Stimulated activated CD4-positive, alpha-beta T cell treated with anti-CD3 and anti-CD28 coated beads, Interleukin-2, amount 100 ng/mL, for 24 hours (primary cell): ENCODE measurements around the gene ANKRD55.
"Not testable (repeated sequence)": the region's sequence is repeated elsewhere in the genome, so short reads cannot be mapped to it uniquely, and the experiment has no call there.

Experiments
- DNase-seq, 2 donors: peaks; one replicate each; pipeline ENCODE4 v3.0.0-alpha.2; 2020

The ANKRD55 gene

DNA sequence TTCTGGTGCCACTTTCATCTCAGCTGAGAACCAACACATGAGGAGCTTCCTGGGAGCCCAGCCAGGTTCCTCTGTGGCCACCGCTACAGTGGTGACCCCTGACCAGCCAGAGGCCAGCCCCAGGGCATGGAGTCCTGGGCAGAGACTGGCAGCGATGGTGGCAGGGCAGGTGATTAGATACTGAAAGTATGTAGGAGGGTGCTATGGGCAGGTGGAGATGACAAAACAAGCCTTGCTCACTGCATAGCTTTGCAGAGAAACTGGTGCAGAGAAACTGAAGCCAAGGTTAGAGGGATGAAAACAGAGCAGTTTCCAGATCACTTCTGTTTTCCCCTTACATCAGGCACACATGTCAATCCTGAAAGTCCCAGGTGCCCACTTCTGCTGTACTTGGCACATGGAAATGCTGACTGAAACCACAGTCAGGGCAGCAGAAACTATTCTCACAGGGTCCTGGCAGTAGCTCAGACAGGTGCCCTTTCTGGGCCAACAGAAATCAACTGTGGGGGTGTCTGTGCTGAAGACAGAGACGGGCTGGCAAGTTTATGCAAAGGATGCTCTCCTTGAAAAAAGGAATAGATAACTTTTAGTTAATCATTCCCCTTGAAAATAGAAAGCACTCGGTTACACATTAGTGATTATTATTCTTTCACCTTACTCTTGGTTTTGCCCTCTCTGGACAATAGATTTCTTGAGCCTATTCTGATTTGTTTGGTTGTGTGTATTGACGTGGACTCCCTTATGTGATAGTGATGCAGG lies 90.3 kb downstream of the ANKRD55 start:
- no peak for DNase-seq

DNA sequence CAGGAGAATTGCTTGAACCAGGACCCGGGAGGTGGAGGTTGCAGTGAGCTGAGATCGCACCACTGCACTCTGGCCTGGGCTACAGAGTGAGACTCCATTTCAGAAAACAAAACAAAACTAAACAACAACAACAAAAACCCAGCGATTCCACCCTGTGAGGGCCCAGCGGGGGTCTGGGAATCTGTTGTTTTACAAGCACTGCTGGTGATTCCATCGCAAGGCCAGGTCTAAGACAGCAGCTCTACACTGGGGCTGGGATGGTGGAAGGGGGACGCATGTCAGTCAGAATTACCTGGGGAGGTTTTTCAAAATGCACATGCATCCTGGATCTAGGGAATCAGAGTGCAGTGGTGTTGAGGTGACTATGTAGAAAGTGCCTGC lies 90.9 kb downstream of the ANKRD55 start:
- no peak for DNase-seq

DNA sequence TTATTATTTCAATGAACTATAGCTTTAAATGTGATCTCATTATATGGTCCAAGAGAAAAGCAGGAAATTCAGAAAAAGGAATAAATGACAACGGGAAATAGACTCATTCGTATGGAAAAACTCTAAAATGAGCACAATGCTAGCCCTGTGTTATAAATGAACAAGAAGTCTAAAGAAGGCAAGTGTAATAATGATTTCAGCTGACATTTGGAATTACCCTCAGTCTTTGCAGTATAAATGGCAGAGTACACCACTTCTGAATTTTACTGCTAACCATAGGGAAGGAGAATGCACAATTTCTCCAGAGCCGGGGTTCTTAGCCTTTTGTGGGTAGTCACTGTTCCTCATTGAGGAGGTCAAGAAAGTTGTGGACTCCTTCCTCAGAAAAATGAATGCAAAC lies 93.1 kb downstream of the ANKRD55 start:
- no peak for DNase-seq

DNA sequence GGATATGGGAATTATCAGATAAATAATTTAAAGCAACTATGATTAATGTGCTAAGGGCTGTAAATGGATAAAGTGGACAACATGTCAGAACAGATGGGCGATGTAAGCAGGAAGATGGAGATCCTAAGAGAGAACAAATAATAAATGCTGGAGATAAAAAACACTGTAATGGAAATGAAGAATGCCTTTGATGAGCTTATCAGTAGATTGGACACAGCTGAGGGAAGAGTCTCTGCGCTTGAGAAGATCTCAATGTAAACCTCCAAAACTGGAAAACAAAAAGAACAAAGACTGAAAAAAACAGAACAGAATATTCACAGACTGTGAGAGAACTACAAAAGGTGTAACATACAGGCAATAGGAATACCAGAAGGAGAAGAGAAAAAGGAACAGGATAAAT lies 102.5 kb downstream of the ANKRD55 start:
- DNase-seq: no peak

DNA sequence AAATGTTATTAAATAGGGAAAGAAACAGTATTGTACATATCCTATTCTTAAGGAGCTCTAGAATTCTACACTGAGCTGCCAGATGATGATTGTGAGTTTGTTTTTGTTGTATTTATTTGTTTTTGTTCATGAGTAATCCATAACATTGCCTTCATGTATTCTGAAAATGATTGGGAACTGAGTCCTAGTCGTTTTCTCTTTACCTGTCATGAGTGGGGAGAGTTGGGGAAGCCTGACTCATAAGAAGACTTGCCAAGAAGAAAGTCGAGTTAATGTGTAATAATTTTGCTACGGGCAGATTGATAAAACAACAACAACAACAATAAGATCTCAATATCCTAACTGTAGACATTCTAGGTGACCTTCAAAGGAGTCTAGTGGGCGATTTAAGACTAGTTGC lies 103.8 kb downstream of the ANKRD55 start:
- DNase-seq: no peak

DNA sequence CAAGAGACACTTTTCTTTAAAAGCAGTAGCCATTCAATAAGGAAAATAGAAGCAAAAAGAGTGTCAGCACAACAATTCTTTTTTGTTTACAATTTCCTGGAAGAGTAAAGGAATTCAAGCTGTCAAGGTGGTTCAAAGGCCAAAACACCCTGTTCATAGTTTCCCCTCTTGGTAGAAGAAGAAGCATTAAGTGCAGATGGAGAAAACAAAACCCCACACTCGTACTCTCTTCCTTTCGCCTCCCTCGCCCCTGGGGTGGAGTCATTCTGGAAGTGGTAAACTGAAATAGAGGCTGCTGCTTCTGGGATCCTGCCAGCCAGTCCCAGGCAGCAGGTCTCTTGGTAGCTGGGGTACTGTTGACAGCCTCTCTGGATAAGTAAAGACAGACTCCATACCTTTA lies 105.0 kb downstream of the ANKRD55 start:
- peak; percentile 29 to 54 for DNase-seq

DNA sequence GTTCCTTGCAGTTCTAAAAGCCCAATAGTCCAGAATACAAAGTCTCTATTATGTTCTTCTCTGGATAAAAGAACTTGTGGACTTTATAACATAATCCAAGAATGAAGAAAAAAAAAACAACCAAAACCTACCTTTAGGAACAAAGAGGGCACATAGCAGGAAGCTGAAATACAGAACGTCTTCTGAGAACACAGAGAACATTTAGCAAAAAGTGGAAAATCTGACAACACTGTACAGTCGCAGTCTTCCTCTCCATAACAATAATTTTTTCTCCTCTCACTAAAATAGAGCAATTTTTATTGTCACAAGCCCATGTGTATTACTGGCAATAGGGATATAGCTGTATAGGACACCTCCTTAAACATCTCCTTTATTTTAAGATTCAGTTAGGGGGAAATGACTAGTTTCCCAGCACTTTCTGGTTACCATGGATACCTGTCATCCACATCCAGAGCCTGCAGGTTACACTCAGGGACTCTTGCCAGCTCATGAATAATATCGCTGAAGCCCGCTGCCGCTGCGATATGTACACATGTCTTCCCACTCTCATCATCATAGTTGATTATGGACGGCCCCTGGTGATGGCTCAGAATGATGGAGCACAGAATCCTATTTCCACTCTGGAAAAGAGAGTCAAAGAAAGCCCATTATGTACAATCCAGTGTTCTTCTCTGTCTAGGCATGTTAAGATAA lies 106.5 kb downstream of the ANKRD55 start:
- DNase-seq: peak in 1 of 2 donors; percentile 19

DNA sequence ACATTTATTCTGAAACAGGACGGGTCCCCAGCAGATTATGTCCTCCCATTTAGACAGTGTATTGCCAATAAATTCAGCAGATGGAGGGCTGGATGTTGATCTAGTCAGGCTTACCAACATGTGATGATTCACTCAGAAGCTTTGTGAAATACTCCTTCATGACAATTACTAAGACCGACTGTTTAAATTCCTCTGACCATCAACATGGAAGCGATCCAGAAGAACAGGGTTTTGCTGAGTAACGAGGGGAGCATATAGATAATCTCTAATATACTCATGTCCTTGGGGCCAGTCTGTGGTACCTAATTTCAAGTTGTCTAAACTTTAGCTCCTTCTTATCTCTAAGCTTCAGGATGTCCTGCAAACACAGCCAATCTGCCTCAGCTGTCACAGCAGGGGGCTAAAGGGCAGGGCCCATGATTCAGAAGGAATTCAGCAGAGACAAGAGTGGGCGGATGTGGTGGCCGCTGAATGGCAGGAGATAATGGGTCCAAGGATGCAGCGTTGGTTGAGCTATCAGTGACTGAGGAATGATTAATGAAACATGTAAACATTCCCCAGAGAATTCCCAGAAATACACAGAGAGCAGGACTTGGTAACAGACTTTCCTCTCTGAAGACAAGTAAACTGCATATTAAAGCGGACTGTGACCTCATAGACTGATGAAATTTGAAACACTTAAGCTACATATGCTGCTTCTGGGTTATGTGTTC lies 109.4 kb downstream of the ANKRD55 start:
- no peak for DNase-seq

DNA sequence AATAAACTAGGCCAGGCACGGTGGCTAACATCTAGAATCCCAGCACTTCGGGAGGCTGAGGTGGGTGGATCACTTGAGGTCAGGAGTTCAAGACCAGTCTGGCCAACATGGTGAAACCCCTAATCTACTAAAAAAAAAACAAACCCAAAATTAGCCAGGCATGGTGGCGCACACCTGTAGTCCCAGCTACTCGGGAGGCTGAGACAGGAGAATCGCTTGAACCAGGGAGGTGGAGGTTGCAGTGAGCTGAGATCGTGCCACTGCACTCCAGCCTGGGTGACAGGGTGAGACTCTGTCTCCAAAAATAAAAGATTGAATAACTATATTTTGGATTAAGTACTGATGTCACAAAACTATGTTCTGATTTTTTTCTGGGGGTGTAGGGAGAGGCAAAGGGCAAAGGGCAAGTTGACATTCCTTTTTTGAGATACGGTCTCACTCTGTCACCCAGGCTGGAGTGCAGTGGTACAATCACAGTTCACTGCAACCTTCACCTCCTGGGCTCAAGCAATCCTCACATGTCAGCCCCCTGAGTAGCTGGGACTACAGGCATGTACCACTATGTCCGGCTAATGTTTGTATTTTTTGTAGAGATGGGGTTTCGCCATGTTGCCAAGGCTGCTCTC lies 110.7 kb downstream of the ANKRD55 start:
- not testable (repeated sequence) for DNase-seq

DNA sequence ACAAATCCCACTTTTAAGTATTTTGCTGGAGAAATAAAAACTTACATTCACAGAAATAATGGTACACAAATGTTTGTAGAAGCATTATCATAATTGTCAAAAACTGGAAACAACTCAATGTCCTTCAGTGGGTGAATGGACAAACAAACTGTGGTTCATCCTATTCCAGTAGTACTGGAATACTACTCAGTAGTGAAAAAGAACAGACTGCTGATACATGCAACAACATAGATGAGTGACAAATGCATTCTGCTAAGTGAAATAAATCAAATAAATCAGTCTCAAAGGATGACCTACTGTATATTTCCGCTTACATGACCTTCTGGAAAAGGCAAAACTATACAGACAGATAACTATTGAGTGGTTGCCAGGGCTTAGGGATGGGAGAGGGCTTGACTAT lies 114.1 kb downstream of the ANKRD55 start:
- DNase-seq: no peak

DNA sequence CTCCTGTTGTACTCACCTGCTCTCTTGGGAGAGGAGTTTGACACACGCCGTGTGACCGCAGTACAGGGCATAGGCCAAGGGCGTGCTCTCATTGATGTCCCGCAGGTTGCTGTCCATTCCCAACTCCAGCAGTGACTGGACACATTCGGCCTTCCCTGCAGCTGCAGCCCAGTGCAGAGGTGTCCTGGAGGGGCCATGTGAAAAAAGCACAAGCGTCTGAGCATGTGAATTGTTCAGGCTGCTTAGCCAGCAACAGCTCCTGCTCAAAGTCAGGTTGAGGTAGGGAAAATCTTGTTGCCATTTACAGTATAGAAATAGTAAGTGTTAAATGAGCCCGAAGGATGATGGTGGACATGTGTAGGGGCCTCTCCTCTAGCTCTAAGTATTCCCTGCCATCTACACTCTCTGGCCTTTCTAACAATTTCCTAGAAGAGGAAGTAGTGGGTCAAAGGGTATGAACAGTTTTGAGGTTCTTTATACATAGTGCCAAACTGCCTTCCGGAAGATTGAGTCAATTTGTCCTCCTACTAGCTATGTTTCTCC lies 116.5 kb downstream of the ANKRD55 start:
- no peak for DNase-seq

DNA sequence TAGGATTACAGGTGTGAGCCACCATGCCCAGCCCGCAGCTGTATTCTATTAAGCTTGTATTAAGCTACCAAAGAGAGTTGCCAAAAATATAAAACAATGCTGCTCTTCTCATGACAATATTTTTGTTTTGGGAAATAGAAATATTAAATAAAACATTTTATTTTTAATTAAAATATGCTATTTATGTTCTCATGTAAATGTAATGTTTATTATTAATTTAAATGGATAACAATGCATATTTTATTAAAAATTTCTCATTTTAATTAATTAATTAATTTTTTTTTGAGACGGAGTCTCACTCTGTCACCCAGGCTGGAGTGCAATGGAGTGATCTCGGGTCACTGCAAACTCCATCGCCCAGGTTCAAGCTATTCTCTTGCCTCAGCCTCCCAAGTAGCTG lies 117.5 kb downstream of the ANKRD55 start:
- DNase-seq: no peak

DNA sequence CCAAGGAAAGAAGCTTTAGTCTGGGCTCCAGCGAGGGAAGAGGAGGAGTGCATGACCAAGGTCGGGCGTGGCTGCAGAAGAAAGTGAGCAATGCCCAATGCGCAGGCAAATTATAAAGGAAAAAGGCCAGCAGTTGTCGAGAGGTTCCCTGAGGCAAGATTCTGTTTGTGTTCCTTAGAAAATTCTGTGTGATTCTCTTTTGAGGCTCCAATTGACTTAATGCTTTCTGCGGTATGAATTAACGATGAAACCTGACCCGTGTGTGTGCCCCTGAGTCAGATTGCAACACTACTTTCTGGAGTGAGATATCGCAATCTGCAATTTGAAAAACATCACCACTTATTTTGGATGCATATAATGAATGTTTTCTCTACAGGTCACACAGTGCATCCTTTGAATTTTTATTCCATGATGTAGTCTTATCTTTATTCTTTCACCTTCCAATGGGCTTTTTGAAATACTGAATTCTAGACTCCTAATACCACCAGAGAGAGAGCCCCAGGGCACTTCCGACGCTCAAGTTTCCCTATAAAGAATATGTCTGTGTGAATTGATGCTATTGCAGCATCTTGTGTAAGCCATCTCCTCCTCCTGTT lies 120.5 kb downstream of the ANKRD55 start:
- no peak for DNase-seq

DNA sequence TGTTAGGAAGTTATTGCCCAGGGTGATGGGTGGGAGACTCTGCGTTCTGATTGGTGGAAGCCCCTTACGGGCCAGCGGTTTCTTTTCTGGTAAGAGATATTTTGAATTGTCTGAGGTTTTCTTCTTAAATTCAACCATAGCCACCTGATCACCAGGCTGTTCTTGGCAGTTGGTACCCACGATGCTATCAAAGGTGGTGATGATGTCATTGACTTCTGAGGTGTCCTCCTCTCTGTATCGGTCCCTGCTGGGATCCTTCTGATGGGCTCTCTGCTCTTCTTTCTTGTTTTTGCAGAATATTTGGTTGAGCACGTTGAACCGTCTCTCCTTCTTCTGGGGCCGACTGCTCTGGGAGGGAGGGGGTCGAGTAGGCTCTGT lies 121.7 kb downstream of the ANKRD55 start:
- DNase-seq: no peak

DNA sequence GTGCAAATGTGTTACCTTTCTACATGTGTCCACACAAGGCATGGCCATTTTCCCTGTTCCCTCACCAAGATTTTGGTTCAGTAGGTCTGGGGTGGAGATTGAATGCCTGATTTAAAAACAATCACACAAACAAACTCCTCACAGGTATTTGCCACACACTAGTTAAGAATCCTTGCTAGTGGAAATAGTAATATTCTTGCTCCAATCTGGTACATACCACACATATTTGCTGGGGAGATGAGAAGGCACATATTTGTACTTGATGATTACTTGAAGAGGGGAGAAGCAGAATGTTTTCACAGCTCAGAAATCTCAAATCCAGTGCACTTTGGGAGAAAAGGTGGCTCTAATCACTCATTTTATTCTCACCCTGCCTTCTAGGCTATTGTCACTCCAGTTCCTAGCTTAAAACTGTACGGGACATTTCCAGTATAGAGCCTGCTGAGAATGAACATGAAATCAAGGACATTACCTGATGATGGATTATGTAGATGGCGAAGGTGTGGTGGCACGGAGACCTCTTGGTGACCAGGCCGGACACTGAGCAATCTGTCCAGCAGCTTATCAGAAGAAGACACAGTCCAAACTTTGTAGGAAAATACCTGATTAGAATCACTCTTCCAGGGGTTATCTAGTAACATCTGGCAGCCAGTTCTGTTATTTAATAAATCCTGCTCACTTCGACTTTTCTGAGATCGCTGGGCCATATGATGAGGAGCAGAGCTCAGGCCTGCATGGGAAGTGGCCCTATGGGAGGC lies 122.3 kb downstream of the ANKRD55 start:
- no peak for DNase-seq

DNA sequence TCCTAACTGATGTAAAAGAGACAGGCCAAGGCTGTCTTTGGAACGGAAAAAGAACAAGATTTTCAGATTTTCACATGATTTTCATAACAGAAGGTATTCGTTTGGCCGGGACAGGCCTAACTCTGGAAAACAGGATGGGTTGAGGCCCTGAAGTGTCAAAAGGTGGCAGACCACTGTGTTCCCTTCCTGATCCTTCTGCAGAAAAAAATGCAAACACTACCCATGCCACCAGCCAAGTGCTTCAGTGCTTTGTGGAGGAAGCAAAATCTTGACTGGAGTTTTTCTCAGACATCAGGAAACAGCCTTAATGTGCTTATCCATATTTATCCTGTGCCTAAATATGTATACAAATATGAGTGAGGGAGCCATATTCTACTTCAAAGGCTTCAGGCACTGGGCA lies 124.9 kb downstream of the ANKRD55 start:
- DNase-seq: no peak

DNA sequence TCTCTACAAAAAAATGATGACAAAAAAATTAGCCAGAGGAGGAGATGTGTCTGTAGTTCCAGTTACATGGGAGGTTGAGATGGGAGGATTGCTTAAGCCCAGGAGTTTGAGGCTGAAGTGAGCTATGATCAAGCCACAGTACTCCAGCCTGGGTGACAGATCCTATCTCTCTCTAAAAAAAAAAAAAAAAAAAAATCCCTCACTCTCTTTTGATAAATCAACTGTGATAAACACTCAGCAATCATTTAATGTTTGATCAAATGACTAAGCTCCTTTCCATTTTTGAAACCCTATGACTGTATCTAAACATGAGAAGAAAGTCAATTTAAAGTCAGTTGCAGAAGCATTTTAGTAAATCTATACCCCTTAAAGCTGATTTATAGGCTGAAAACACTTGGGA lies 126.3 kb downstream of the ANKRD55 start:
- DNase-seq: no peak

DNA sequence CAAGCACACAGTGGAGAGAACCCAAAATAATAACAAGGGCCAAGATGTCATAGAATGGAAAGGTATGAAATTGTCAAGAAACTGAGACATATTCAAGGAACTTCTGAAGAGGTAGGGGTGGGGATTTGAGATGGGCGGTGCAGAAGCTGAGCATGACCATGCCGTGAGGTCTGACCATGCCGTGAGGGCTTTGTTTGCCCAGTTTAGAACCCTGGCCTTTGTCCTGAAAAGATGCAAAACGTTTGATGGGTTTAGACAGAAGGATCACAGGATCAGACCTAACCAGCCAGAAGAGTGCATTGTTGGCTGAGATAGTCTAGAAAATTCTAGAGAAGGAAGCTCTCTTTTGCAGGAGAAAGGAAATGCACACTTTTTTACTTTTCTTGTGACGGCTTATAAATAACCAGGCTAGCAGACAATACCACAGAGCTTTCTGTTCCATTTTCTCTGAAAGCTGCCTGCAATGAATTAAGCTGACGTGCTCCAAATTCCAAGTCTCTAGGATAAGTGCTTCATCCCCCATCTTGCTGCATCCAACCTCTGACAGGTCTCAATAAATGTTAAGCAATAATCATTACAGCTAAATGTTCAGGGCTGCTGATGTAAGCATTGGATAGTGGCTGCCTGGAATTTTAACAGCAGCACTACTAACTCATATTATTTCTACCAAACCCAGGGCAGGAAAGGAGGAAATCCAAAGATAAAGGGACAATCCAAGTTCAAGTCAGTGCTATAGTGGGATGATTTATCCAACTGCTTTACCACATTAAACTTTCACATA lies 127.4 kb downstream of the ANKRD55 start:
- DNase-seq: no peak

DNA sequence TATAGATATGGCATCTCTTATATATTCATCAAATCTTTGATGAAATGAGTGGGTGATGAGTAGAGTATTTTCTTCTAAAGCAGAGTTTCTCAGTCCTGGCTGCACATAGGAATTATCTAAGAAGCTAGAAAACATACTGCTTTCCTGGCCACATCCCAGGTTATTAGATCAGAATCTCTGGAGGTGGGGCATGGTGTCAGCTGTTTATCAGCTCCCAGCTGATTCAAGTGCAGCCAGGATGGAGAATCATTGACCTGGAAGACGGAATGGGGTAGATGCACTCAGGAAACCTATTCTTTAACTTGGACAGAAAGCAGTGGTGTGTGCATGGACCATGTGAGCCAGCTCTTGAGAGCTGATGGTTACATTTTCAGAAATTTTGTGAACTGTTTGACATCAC lies 130.2 kb downstream of the ANKRD55 start:
- no peak for DNase-seq

DNA sequence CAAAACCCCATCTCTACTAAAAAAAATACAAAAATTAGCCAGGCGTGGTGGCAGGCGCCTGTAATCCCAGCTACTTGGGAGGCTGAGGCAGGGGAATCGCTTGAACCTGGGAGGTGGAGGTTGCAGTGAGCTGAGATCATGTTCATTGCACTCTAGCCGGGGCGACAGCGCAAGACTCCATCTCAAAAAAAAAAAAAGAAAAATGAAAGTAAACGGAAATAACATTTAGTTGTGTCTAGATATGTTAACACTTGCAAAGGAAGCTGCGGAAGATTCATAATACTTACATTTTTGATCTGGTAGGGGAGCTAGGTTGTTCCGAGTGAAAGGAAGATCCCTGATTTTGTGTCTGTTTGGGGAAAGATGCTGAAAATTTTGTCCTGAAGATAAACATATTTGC lies 130.9 kb downstream of the ANKRD55 start:
- not testable (repeated sequence) for DNase-seq

DNA sequence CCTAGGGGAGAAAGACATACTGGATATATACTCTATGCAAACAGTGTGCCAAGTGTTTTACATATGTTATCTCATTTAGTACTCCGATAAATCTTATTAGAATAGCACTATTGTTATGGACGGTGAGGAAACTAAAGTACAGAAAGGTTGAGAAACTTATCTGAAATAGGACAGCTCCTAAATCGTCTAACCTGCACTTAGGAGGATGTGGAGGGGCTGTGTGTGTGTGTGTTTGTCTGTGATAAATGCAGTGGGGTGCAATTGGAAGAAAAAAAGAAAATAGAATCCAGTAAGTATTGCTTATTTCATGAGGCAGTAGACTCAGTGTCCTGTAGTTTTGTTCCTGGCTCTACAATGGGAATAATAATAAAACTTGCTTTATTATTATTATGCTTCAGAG lies 131.9 kb downstream of the ANKRD55 start:
- no peak for DNase-seq
